ENCODE results near the gene C11orf52. TPM values are rescaled to one million over a fixed set of nuclear protein-coding genes. Genes with fewer than 3 reads are reported as not detected.

The C11orf52 gene
- total and polyA plus RNA-seq, 2 of the 13 experiments (the other 11 are each of a cell fraction or from before 2014, with no cell fraction given), result 7.4 to 11.0 TPM

- peak overlapping the region; percentile 92 for H3K27ac ChIP-seq (ENCODE audit: extremely low read length, insufficient read depth, low read length)
- no peak for ATAC-seq
- H3K27me3 ChIP-seq (ENCODE audit: control insufficient read depth in 1 of 2, insufficient read depth in 2 of 2, low read length in 2 of 2), result no peaks in the 10 kb centered on the region
- ChIA-PET CTCF (ENCODE audit: low intra/inter-chr PET ratio, low total read pairs) (no interaction called here), POLR2A (interaction anchor here (0.9 to 2.8 kb wide), 12 partner anchors 10 to 136 kb away, joined by 3 to 21 read pairs (median 6); partner anchors contain the start of genes C11orf52, CFAP68, DIXDC1 and PPP2R1B)
- H3K36me3 ChIP-seq (replicated peaks in 1 of 2; ENCODE audit: control insufficient read depth in 1 of 2, insufficient read depth in 2 of 2, low read length in 2 of 2), result peaks cover 7 to 32% of the 10 kb centered on the region in 2 experiments
- no peak for TF ChIP-seq PHB2 (IDR thresholded peaks at IDR 0.05; ENCODE audit: partially characterized antibody)
- TF ChIP-seq ZNF282 (IDR thresholded peaks at IDR 0.05; ENCODE audit: partially characterized antibody), result no peak
- in situ Hi-C loops (cut with HindIII; ENCODE audit: extremely low pct_ligation_motif_present, low pct_unique_long_range_greater_than_20kb) (no loop called here), intact Hi-C loops (cut with micrococcal nuclease; ENCODE audit: unreplicated experiment) (no loop called here)
- BruUV-seq (replicated peaks), result no TSS peak
- H3K4me1 ChIP-seq (ENCODE audit: insufficient read depth, low read length), result peaks cover 24% of the 10 kb centered on the region
- 66% methylated on average over 1 of the region's 1 CpG for WGBS (ENCODE audit: low lambda C conversion rate)
- no peak for FAIRE-seq
- no peak for DNase-seq (ENCODE audit: low spot score)
- peak overlapping the region; percentile 92 for H3K9ac ChIP-seq (ENCODE audit: insufficient read depth, low read depth, low read length)
- H4K20me1 ChIP-seq (ENCODE audit: insufficient read depth, low read length), result no peaks in the 10 kb centered on the region
- H3K4me2 ChIP-seq (ENCODE audit: low read depth, low read length), result peak overlapping the region; percentile 97
- H3K4me3 ChIP-seq (replicated peaks in 1 of 3; ENCODE audit: insufficient read depth in 1 of 3, low read depth in 2 of 3, low read length in 3 of 3), result peak overlapping the region; percentile 94 to 98 (median 95); a peak in 5 of 6 replicates
- H3K9me3 ChIP-seq (ENCODE audit: low read length), result no peaks in the 10 kb centered on the region
- H3K79me2 ChIP-seq (ENCODE audit: insufficient read depth, low read length), result peaks cover 4% of the 10 kb centered on the region
- no peak overlapping the region for H2AFZ ChIP-seq (ENCODE audit: low read length)
These were observed 48.6 kb upstream of the C11orf52 start for GRCh38 chr11:111870113-111870512.

GRCh38 chr11:111870522-111870885 lies 48.2 kb upstream of the C11orf52 start:
- DNase-seq (ENCODE audit: low spot score), result no peak
- H3K36me3 ChIP-seq (replicated peaks in 1 of 2; ENCODE audit: control insufficient read depth in 1 of 2, insufficient read depth in 2 of 2, low read length in 2 of 2), result peaks cover 7 to 28% of the 10 kb centered on the region in 2 experiments
- TF ChIP-seq CBFB (CRISPR knock-in tag; IDR thresholded peaks at IDR 0.05) (no peak), CEBPZ (IDR thresholded peaks at IDR 0.05; ENCODE audit: low read length) (no peak), NR2F6 (IDR thresholded peaks at IDR 0.05) (no peak), NR2F6 (CRISPR knock-in tag; IDR thresholded peaks at IDR 0.05) (0 out of 2 replicates have a peak, but pooled peaks have one; percentile 5), ZNF121 (CRISPR knock-in tag; IDR thresholded peaks at IDR 0.05) (peak; percentile 89), ZNF567 (CRISPR knock-in tag; IDR thresholded peaks at IDR 0.05; ENCODE audit: borderline replicate concordance) (no peak), TBX3 (IDR thresholded peaks at IDR 0.05; ENCODE audit: borderline replicate concordance) (0 out of 2 replicates have a peak, but pooled peaks have one; percentile 10), AKAP8 (CRISPR knock-in tag; IDR thresholded peaks at IDR 0.05) (0 out of 2 replicates have a peak, but pooled peaks have one; percentile 1), MEF2D (CRISPR knock-in tag; IDR thresholded peaks at IDR 0.05) (0 out of 2 replicates have a peak, but pooled peaks have one; percentile 28)
- H3K4me2 ChIP-seq (ENCODE audit: low read depth, low read length), result peak overlapping the region; percentile 97
- intact Hi-C loops (cut with micrococcal nuclease; ENCODE audit: unreplicated experiment) (no loop called here), in situ Hi-C loops (cut with HindIII; ENCODE audit: extremely low pct_ligation_motif_present, low pct_unique_long_range_greater_than_20kb) (no loop called here)
- H4K20me1 ChIP-seq (ENCODE audit: insufficient read depth, low read length), result no peaks in the 10 kb centered on the region
- no TSS peak for BruUV-seq (replicated peaks)
- no peaks in the 10 kb centered on the region for H3K9me3 ChIP-seq (ENCODE audit: low read length)
- ChIA-PET CTCF (ENCODE audit: low intra/inter-chr PET ratio, low total read pairs) (no interaction called here), POLR2A (interaction anchor here (0.7 to 2.8 kb wide), 16 partner anchors 9 to 153 kb away, joined by 3 to 21 read pairs (median 4); partner anchors contain the start of genes C11orf52, CFAP68, DIXDC1 and PPP2R1B)
- H3K79me2 ChIP-seq (ENCODE audit: insufficient read depth, low read length), result peaks cover 4% of the 10 kb centered on the region
- peak overlapping the region; percentile 92 for H3K27ac ChIP-seq (ENCODE audit: extremely low read length, insufficient read depth, low read length)
- peak overlapping the region; percentile 87 for H2AFZ ChIP-seq (ENCODE audit: low read length)
- H3K9ac ChIP-seq (ENCODE audit: insufficient read depth, low read depth, low read length), result peak overlapping the region; percentile 92
- FAIRE-seq, result peak; percentile 64
- ATAC-seq, result no peak
- peaks cover 24% of the 10 kb centered on the region for H3K4me1 ChIP-seq (ENCODE audit: insufficient read depth, low read length)
- peak overlapping the region; percentile 94 to 98 (median 95) for H3K4me3 ChIP-seq (replicated peaks in 1 of 3; ENCODE audit: insufficient read depth in 1 of 3, low read depth in 2 of 3, low read length in 3 of 3)
- no peaks in the 10 kb centered on the region for H3K27me3 ChIP-seq (ENCODE audit: control insufficient read depth in 1 of 2, insufficient read depth in 2 of 2, low read length in 2 of 2)
